ENCODE measurements around the gene CTRB1.
A peak's percentile ranks its signal among the peaks of the same experiment; 100 is the strongest.

Gene CTRB1

DNA sequence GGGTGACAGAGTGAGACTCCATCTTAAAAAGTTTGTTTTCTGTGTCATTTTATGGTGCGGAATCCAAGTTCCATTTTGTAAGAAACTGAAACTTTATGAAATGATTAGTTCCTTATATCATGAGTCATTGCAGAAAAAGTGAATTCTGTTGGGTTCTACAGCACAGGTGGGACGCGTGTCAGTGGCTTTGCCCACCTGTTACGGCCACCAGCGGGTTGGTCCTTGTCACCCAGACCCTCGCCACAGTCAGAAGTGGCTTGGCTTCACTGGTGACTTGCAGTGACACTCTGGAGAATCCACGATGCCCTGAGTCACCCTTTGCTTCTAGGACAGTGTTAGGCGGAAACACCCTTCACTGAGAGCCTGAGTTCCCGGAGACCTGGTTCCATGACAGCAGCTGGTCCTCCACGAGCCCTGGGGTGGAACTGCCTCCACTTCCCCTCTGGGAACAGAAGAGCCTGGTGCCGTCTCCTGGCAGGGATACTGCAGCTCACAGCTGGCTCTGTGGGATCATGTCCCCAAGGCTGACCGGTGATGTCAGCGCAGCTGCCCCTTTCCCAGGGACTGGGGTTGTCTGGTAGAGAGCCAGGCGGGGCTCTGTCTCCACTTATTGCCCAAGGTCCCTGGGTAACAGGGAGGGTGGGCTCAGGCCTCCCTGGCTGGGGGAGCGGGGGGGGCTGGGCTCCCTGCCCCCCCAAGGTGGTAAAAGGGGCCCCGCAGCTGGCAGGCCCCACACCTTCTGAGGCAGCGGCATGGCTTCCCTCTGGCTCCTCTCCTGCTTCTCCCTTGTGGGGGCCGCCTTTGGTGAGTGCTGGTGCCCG is at the start of gene CTRB1:
Gene CTRB1, plus strand, starts transcription at position 733 of the 821 bp plus-strand sequence. Its CDS starts 20 bp downstream, at position 753.
- DNase-seq (ENCODE audit: low read depth): no peak

DNA sequence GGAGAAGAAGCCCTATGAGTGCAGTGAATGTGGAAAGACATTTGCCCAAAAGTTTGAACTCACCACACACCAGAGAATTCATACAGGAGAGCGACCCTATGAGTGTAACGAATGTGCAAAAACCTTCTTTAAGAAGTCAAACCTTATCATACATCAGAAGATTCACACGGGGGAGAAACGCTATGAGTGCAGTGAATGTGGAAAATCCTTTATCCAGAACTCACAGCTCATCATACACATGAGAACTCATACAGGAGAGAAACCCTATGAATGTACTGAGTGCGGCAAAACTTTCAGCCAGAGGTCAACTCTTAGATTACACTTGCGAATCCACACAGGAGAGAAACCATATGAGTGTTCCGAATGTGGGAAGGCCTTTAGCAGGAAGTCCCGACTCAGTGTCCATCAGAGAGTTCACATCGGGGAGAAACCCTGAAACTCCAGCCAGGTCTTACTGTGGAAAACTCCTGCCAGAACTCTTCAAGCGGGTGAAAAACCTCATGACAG is 48.8 kb upstream of the CTRB1 start:
- no peak for DNase-seq (ENCODE audit: low read depth)

DNA sequence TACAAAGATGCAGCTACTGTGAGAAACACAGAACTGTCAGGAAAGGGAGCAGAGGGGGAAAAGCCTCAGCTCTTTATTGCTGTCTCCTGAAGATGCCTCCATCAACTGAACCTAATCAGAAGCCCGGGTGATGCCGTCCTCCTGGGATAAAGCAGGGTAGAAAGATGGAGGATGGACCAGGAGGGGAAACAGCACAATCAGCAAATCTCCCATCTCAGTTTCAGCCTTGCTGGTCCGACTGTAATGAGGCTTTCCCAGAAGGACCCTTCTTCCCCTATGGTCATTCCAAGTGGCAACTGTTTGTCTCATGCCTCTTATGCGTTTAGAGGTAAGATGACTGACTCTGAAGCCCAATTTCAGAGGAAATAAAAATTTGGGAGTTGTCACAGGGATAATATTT is 46.2 kb upstream of the CTRB1 start:
- no peak for DNase-seq (ENCODE audit: low read depth)

DNA sequence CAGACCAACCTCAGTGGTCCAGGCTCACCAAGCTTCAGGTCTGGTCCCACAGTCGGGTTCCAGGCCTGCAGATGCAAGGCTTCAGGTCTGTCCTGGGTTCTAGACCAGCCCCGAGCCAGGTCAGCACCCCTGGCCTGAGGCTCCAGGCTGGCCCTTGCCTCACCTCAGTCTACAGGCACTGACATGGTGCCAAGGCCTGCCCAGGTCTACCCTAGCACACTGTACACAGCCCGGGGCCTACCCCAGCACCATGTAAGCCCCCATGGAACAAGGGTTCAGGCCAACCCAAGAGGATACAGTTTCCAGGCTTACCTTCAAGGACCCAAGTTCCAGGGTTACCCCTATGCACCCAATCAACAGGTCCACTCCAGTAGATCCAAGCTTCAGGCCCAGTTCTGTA is 43.7 kb upstream of the CTRB1 start:
- no peak for DNase-seq (ENCODE audit: low read depth)

DNA sequence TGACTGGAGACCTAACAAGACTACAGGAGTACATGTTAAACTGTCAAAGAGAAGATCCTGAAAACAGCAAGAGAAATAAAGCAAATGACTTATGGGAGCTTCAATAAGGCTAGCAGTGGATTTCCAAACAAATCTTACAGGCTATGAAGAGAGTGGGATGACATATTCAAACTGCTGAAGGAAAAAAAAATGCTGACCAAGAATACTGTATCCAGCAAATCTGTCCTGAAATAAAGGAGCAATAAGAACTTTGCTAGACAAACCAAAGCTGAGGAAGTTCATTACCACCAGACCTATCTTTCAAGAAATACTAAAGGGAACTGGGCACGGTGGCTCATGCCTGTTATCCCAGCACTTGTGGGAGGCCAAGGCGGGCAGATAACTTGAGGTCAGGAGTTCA is 41.9 kb upstream of the CTRB1 start:
- DNase-seq (ENCODE audit: low read depth): no peak

DNA sequence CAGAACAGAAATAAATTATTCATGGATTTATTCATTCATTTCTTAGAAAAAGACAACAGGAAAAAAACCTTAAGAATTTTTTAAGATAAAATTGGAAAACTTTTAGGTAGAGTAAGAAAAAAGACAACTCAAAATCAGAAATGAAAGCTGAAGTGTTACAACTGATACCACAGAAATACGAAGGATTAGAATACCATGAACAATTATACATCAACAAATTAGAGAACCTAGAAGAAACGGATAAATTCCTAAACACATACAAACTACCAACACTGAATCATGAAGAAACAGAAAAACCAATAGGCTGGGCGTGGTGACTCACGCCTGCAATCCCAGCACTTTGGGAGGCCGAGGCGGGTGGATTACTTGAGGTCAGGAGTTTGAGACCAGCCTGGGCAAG is 39.6 kb upstream of the CTRB1 start:
- no peak for DNase-seq (ENCODE audit: low read depth)

DNA sequence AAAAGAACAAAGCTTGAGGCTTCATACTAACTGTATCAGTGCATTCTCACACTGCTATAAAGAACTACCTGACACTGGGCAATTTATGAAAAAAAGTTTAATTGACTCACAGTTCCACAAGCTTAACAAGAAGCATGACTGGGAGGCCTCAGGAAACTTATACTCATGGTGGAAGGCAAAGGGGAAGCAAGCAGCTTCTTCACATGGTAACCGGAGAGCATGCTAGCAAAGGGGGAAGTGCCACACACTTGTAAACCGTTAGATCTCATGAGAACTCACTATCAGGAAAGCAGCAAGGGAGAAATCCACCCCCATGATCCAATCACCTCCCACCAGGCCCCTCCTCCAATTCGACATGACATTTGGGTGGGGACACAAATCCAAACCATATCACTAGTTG is 37.2 kb upstream of the CTRB1 start:
- no peak for DNase-seq (ENCODE audit: low read depth)

DNA sequence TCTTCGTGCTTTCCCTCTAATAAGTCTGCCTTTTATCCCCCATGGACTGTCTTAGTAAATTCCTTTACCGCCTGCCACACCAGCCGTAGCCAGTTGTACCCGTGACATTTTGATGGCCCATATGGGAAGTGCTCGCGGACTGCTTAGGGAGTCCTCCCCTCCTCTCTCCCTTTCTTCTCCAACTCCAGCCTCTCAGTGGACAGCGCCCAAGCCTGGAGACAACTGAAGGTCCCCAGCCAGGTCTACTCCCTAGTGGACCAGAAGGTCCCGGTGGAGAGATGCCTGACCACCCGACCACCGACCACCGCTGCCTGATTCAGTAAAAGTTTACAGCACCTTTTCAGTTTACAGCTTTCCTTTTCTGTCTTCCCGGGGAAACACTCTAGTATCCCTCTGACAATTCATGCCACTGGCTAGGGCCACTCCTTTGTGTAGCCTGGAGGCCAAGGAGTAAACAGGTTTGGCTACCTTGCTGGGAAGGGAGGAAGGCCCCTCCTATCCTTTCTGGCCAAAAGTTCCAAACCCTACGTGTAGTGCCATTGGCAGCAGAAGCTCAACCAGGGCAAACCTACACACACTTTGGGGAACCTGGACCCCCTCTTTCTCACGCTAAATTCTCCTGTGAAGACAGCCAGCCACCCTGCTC is 29.8 kb upstream of the CTRB1 start:
- DNase-seq (ENCODE audit: low read depth): no peak

DNA sequence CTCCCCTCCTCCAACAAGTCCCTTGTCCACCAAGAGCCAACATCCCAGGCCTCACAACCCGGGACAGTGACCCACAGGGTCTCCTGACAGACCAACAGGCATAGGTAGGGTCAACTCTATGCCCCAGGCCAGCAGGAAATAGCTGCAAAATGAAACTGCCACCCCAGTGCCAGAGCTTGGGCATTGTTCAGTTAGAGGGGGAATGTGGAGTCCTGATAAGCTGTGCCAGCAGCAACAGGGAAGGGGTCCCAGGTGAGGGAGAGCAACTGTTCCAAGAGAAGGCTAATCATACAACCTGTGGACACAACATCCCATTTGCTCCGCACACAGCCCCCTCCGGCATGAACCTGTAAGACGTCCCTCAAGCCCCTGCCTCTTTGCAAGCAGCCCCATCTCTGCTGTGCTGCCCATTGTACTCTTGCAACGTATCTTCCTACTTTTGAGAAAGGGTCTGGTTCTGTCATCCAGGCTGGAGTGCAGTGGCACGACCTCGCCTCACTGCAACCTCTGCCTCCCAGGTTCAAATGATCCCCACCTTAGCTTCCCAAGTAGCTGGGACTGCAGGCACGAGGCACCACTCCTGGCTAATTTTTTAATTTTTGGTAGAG is 29.0 kb upstream of the CTRB1 start:
- DNase-seq (ENCODE audit: low read depth): no peak

DNA sequence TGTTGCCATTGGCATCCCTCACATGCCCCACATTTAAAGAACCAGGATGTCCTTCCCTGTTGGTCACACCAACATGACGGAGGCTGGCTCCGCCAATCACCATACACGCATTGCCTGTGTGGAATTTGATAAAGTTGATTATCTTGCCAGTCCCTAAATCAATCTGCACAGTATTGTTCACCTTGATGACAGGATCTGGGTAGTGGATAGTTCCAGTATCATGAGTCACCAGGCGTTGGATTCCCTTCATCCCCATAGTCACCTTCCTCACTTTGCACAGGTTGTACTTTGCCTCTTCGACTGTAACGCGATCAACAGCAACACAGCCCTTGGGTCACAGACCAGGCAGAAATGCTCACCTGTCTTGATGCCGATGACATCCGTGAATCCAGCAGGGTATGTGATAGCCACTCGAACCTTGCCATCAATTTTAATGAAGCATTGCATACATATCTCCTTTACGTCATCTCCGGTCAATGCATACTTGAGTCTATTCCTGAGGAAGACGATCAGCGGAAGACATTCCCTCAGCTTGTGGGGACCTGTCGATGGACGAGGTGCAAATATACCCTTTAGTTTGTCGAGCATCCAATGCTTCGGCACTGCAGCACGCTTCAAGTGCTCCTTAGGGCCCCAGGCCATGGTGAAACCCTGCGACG is 26.1 kb upstream of the CTRB1 start:
- DNase-seq (ENCODE audit: low read depth): no peak

DNA sequence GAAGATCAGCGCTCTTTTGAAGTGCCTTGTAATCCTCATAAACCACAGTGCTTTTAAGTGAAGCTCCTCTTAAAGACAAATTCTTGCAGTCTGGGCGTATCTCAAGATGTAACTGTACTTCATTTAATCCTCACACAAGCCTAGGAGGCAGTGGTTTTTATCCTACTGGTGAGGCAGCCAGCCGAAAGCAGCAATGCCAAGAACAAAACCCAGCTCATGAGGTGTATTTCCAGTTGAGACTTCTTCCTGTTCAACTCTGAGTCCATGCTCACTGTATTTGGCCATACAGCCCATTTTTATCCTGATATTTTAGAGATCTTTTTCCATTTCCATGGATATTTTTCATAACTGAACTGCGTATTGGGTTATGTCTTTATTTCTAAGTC is 25.5 kb upstream of the CTRB1 start:
- no peak for DNase-seq (ENCODE audit: low read depth)

DNA sequence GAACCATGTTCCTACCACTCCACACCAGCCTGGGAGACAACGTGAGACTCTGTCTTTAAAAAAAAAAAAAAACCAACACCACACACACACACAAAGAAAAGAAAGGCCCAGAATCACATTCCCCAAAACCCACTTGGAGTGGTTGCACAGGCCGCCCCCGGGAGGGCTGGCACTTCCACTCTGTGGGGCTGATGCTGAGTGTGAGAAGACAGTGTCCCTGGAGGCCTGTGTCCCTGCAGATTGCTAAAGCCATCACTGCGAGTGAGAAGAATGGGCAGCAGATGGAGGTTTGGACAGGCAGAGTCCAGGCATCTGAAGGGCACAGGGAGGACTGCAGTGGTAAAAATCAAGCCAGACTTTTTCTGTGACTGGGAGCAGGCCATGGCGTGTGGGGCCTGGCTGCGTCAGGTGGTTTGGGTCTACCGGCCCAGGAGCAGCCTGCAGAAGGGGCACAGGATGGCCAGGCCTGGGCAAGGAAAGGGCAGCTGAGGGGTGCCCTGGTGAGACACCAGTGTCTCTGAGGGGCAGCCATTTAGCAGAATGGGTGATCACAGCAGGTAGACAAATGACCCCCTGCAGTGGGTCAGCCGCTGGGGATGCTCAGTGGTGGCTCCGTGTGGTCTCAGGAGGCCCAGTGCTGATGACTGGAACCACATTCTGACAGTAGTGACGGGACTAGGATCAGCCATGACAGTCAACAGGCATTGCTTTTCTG is 24.9 kb upstream of the CTRB1 start:
- no peak for DNase-seq (ENCODE audit: low read depth)

DNA sequence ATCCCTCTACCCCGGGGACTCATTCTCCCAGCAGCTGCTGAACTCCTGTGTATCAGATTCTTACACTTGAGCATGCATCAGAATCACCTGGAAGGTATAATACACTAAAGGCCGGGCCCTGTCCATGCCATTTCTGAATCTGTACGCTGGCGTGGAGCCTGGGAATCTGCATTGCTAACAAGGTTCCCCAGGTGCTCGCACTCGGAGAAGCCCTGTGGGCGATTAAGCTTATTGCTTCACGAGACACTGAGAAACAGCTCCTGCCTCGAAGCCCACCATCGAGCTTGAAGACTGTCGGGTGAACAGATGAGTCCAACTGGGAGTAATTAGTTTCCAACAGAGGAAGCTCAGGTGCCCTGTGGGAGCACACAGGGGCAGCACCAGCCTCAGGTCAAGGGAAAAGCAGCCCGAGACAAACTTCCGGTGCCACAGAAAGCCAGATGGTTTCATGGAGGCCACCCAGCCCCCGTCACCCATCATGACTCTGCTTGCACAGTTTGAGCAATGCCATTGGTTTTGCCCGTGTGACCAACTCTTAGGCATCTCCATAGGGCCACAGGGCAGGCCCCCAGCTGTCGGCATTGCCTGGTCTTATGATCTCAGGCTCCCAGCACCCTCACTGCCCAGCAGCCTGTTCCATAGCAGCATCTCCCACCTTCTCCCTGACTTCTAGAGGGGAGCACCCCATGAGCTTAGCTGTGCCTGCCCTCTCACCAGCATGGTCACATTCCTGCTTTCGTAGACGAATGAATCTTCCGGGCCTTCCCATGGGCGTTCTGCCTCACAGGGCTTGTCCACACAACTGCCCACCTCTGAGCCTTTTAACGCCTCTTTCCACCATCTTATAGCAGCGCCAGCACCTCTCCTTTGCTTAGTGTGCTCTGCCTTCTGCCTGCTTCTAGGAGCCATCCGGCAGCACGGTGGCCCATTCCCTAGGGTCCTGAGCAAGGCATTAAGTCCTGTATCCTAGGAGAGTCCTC is 22.7 kb upstream of the CTRB1 start:
- no peak for DNase-seq (ENCODE audit: low read depth)

DNA sequence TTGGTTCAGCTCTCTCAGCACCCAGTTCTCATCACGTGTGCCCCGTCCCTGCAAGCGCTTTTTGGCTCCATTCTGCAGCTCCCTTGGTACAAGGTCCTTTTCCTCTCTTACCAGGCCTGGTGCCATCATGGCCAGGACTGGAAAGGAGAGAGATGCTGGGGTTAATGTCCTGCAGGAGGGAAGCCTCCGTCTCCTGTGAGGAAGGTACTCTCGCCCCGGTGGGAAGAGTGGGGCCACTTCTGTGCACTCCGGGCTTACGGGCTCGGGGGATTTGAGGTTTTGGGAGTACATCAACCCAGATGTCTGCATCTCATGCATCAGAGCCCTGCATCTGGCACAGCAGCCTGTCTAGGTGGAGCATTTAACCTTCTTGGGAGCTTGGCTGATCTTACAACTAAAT is 22.0 kb upstream of the CTRB1 start:
- no peak for DNase-seq (ENCODE audit: low read depth)

DNA sequence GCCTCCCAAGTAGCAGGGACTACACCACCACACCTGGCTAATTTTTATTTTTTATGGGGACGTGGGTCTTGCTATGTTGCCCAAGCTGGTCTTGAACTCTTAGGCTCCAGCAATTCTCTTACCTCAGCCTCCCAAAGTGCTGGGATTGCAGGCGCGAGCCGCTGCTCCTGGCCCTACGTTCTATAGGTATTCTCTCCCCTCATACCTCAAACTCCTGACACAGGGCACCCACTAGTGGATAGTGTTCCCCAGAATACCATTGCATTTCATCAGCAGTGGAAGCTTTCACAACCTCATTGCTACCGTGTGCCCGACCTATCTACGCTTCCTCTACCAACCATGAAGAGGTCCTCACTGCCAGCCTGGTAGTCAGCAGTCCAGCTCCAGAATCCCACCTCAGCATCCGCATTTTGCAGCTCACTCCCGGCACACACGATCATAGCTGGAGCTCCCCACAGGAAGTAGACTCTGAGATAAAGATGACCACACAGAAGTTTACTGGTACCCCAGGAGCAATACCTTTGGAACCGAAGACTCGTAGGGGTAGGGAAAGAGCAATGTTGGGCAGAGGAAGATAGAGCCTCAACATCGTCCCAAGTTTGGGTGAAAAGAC is 21.2 kb upstream of the CTRB1 start:
- no peak for DNase-seq (ENCODE audit: low read depth)

DNA sequence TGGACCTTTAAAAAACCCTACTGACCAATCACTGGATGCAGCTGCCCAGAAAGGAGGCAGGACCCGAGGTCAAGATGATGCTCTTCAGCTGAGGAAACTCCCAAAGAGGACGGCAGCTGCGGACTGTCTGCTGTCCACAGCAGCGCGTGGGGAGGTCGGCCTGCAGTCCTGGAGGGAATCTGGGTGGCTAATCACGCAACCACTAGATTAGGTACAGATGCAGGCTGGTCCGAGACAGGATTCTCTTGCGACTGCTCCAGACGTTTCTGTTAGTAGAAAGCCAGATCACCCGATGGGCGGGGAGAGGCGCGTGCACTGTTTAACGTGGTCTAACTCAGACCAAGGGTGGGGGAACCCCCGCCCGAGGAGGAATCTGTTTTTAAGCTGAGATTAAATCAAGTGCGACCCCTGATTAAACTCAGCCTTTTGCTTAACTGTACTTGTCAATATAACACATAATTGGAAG is 20.6 kb upstream of the CTRB1 start:
- DNase-seq (ENCODE audit: low read depth): peak; percentile 21

DNA sequence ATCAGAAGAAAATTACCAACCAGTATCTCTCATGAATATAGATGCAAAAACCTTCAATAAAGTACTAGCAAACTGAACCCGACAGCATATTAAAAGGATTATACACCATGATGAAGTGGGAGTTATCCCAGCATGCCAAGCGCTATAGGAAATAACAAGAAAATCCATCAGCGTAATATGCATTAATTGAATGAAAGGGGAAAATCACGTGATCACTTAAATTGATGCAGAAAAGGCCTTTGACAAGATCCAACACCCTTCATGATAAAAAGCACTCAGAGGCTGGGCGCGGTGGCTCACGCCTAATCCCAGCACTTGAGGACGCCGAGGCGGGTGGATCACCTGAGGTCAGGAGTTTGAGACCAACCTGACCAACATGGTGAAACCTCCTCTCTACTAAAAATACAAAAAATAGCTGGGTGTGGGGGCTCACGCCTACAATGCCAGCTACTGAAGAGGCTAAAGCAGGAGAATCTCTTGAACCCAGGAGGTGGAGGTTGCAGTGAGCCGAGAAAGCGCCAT is 16.7 kb upstream of the CTRB1 start:
- DNase-seq (ENCODE audit: low read depth): no peak

DNA sequence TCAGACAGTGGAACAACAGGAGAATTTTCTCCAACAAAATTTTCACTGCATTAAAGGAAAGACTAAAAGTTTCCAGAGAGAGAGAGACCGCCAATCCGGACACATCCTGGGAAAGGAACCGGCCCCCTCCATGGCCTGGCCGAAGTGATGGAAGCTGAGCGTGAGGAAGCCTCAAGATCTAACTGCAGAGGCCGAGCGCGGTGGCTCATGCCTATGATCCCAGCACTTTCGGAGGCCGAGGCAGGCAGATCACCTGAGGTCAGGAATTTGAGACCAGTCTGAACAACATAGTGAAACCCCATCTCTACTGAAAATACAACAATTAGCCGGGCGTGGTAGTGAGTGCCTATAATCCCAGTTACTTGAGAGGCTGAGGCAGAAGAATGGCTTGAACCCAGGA is 15.7 kb upstream of the CTRB1 start:
- no peak for DNase-seq (ENCODE audit: low read depth)

DNA sequence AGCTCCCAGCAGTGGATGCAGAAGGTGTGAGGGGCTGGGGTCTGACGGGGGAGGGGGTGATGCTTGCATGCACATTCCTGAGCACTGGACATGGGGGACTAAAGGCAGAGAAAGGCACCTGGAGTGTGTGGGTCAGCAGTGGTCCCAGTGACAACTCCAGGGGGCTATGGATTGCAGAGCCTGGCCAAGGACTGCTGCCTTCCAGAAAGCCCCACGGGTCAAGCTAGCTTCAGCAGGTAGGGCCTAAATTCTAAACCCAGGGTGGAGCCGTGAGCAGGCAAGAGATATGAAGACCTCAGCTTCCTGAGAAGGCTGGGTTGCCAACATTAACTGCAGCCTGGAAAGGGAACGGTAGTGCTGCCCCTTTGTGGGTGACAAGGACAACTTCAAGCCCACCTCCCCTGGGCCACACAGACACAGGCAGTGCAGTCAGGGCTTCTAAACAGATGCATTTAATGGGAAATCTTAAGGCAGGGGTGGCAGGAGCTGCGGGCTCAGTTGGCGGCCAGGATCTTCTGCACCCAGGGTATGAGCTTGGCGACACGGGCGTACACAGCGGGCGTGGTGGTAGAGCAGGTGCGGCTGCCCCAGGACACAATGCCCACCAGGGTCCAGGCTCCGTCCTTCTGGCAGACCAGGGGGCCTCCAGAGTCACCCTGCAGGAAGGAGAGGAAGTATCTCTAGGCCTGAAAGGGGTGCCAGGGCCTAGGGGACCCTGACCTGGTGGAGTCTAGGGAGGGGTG is 14.9 kb upstream of the CTRB1 start:
- no peak for DNase-seq (ENCODE audit: low read depth)
